ENCODE results near the gene GTF2A1L.

DNA sequence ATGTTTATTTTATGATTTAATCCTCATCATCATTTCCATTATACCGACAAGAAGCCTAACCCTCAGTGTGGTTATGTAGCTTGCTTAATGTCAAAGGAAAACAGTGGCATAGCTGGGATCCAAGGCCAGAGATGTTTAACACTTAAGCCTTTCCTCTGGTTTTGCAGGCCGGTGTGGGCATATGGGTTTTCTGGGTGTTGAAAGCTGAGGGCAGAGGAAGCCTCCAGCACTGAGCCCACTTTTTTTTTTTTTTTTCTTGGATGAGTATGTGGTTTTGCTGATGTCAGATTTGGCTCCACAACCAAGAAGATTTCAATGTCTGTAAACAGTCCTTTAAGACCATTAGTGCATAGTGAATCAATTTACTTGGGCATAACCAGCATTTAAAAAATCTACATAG lies 96.6 kb downstream of the GTF2A1L start:
- TF ChIP-seq, protein P1, sequence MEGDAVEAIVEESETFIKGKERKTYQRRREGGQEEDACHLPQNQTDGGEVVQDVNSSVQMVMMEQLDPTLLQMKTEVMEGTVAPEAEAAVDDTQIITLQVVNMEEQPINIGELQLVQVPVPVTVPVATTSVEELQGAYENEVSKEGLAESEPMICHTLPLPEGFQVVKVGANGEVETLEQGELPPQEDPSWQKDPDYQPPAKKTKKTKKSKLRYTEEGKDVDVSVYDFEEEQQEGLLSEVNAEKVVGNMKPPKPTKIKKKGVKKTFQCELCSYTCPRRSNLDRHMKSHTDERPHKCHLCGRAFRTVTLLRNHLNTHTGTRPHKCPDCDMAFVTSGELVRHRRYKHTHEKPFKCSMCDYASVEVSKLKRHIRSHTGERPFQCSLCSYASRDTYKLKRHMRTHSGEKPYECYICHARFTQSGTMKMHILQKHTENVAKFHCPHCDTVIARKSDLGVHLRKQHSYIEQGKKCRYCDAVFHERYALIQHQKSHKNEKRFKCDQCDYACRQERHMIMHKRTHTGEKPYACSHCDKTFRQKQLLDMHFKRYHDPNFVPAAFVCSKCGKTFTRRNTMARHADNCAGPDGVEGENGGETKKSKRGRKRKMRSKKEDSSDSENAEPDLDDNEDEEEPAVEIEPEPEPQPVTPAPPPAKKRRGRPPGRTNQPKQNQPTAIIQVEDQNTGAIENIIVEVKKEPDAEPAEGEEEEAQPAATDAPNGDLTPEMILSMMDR (conservative IDR thresholded peaks at IDR 0.05; ENCODE audit: low read depth, low read length): no peak
- TF ChIP-seq EZH2 (IDR thresholded peaks at IDR 0.05; ENCODE audit: borderline replicate concordance, low read depth, low read length, poor library complexity, severe bottlenecking): no peak

Data from A673 (cell line).